GM23248 (cell line): ENCODE results near the gene PLA2G12B.

Experiments
- EZH2 ChIP-seq: fragments of 200-600 bp; sonication (generic); IDR thresholded peaks from 2 replicates; pipeline ENCODE4 v1.6.1; 2018; ENCODE audit warnings: antibody characterized with exemption, mild to moderate bottlenecking; ENCODE audit not compliant: insufficient read depth, poor library complexity, severe bottlenecking
- EZH2phosphoT487 ChIP-seq: fragments of 200-600 bp; sonication (generic); IDR thresholded peaks from 2 replicates; pipeline ENCODE4 v1.6.1; 2018; ENCODE audit warnings: antibody characterized with exemption, moderate library complexity, mild to moderate bottlenecking, low read depth; ENCODE audit not compliant: insufficient read depth

- TF ChIP-seq EZH2 (no peak), EZH2phosphoT487 (no peak)
Observed at GRCh38 chr10:72954230-72954595, 393 bp downstream of the PLA2G12B start.
